ENCODE measurements around the gene MALRD1.
"Not testable (repeated sequence)": the region's sequence is repeated elsewhere in the genome, so short reads cannot be mapped to it uniquely, and the experiment has no call there.

Gene MALRD1

DNA sequence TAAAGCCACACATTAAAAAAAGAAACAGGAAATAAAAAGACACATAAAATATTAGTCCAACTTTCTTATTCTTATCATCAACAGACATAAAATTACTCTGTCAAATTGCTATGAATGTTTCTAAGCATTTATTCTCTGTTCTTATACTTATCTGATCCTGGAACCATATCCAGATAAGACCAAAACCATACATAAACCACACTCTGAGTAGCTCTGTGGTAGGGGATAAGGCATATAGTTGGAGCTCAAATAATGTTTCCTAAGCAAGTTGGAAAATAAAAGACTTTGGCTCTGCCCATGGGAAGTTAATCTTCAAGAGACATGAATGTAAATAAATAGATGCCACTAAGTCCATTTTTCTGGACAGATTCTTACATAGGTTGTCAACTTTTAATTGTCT lies 664.6 kb downstream of the MALRD1 start:
- DNase-seq (ENCODE audit: low spot score): no peak

GRCh38 chr10:19713800-19714525 lies 665.4 kb downstream of the MALRD1 start:
- no peak for DNase-seq (ENCODE audit: low spot score)

DNA sequence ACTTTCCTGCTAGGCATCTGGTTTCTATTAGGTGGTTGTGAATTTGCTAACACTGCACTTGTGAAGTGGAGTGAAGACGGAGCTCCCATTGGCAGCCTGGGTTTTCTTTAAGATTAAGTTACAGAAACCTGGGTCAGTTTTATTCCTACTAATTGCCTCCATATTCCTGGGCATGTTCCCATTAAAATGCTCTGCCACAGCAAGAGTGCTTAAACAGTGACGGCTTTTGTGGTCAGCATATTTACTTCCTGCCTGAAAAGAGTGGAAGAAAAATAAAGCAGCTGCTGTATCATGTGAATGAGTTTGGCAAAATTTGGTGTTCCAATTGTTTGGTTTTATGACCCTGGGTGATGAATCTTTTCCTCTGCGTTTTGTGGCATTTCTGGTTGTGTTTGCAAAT lies 670.7 kb downstream of the MALRD1 start:
- DNase-seq (ENCODE audit: low spot score): no peak

DNA sequence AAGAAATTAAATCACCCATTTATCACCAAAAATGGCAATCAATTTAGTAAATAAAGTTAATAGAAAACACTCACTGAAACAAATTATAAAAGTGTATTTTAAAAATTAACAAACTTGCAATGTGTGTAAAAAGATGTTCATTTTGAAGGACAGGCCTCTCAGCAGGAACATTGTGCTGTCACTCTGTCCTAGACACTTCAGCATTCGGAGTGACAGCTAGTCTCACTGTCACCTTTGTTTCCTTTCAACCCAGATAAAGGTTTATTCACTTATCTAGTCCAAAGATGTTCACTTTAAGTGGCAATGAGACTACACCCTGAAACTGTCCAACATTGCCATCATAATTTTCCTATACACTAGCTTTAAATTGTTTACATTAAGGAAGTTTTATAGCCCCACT lies 675.7 kb downstream of the MALRD1 start:
- no peak for DNase-seq (ENCODE audit: low spot score)

DNA sequence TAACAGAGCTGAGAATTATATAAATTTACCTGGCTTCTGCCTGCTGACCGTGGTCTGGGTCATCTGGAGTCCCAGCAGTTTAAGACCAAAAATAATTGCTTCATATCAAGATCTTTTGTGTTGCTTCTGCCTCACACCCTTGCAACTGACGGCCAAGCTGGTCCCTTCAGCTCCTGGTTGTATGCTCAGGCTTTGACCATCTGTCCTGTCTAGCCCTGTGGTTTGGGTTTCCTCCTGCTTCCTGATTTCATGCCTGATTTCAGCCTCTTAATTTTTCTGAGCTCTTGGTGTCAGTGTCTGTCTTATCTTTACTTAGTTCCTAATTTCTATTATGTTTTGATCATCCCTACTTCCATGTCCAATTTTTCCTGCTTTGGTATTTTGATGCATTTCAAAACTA lies 679.8 kb downstream of the MALRD1 start:
- DNase-seq (ENCODE audit: low spot score): no peak

DNA sequence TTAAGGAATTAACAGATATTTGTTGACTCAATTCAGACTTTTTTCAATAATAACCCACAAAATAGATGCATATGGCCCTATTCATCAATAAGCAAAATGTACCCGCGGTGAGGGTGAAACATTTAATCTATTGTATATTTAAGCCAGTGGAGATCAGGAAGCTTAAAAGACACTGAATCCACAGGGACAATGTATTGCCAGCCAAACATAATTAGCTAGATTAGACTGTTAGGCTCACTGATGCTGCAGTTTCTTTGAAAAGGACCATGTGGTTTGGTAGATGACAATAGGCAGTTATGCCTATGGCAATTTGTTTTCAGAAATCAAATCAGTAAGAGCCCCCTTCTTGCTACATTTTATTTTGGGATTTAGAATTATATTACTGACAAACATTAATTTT lies 680.4 kb downstream of the MALRD1 start:
- DNase-seq (ENCODE audit: low spot score): no peak

- no peak for DNase-seq (ENCODE audit: low spot score)
Measured at GRCh38 chr10:19730167-19730906, 681.7 kb downstream of the MALRD1 start.

GRCh38 chr10:19730907-19731217 lies 682.3 kb downstream of the MALRD1 start:
- DNase-seq (ENCODE audit: low spot score): no peak

GRCh38 chr10:19731560-19731959 lies 683.0 kb downstream of the MALRD1 start:
- DNase-seq (ENCODE audit: low spot score): no peak

DNA sequence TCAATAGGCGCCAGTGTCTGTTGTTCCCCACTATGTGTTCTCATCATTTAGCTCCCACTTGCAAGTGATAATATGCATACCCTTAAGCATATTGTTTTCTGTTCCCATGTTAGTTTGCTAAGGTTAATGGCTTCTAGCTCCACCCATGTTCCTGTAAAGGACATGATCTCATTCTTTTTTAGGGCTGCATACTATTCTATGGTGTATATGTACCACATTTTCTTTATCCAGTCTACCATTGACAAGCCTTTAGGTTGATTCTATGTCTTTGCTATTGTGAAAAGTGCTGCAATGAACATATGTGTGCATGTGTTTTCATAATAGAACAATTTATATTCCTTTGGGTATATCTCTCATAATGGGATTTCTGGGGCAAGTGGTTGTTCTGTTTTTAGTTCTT lies 689.8 kb downstream of the MALRD1 start:
- no peak for DNase-seq (ENCODE audit: low spot score)

- not testable (repeated sequence) for DNase-seq (ENCODE audit: low spot score)
Measured at GRCh38 chr10:19739232-19739631, 690.6 kb downstream of the MALRD1 start.

GRCh38 chr10:19742144-19742543 lies 693.5 kb downstream of the MALRD1 start:
- not testable (repeated sequence) for DNase-seq (ENCODE audit: low spot score)

DNA sequence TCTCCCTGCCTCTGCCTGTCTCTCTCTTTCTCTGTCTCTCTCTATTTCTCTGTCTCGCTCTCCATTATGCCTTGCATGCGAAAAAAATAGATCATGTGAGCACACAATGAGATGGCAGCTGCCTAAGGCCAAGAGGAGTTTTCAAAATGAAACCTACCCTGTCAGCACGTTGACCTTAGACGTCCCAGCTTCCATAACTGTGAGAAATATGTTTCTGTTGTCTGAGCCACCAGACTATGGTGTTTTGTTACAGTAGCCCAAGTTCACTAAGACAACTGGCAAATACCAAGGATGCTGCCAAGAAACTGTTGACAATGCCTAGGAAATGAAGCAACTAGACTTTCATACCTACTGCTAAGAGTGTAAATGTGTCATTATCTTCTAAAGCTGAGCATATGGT lies 697.1 kb downstream of the MALRD1 start:
- no peak for DNase-seq (ENCODE audit: low spot score)

GRCh38 chr10:19749185-19749729 lies 700.7 kb downstream of the MALRD1 start:
- DNase-seq (ENCODE audit: low spot score): no peak

- DNase-seq (ENCODE audit: low spot score): no peak
Measured at GRCh38 chr10:19750972-19751371, 702.4 kb downstream of the MALRD1 start.

DNA sequence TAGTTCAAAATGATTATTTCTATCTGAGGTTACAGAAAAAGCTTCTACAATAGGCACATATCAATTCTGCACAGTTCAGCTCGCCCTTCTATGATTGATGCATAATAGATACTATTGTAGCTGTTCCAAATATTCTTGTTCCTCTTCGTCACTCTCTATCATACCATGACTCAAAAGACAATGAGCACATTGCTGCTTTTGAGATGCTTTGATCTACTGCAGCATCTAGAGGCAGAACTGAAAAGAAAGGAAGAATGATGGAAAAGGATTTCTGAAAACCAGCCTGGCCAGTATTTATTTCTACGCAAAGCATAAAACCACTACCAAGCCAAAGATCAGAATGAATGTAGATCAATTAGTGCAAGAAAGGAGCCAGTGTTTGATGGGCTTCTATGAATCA lies 708.3 kb downstream of the MALRD1 start:
- DNase-seq (ENCODE audit: low spot score): no peak

DNA sequence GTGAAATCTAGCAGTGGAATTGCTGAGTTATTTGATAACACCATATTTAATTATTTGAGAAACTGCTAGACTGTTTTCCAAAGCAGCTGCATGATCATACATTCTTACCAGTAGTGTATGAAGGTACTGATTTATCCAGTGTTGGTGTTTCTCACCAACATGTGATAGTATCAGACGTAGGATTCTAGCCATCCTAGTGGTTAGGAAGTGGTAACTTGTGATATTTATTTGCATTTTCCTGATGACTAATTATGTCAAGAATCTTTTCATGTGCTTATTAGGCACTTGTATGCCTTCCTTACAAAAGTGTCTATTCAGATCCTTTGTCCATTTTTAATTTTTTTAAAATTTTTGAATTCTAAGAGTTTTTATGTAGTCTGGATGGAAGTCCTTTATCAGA lies 713.4 kb downstream of the MALRD1 start:
- no peak for DNase-seq (ENCODE audit: low spot score)

DNA sequence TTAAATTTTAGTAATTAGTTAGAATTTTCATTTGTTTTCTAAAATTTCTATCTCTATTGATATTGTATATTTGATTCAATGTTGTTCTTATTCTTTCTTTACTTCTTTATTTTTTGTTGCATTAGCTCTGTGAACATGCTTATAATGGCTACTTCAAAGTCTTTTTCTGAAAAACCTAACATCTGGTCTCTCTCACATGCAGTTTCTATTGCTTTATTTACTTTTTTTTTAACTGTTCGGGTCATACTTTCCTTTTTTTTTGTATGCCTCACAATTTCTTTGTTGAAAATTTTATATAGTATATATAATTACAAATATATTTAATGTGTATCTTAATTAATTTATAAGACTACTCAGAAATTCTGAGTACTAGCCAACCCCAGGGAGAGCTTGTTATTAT lies 715.5 kb downstream of the MALRD1 start:
- DNase-seq (ENCODE audit: low spot score): no peak

DNA sequence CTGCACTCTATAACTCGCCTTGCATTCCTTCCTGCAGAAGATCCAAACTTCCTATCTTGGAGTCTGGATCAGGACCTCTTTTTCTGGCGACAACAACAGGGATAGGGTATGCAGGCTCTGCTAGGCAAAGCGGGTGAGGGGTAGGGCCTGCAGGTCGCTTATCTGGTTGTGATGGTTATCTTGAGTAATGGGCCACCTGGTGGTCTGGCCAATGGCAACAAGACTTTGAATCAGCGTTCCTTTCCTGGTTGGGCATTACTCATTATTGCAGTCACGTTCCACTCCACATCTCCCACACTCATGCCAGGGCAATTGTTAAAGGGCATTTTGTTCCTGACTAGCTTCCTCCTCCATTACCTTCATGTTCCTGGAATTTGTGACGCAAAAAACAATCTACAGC lies 719.3 kb downstream of the MALRD1 start:
- DNase-seq (ENCODE audit: low spot score): no peak

DNA sequence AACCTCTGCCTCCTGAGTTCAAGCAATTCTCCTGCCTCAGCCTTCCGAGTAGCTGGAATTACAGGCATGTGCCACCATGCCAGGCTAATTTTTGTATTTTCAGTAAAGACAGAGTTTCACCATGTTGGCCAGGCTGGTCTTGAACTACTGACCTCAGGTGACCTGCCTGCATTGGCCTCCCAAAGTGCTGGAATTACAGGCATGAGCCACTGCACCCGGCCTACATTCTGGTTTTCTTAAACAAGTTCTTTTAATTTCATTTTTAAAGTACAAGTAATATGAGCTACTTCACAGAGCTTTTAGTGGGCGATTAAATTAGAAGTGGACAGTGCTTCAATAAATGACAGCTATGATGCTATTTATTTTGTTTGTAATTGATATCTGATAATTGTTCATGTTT lies 721.2 kb downstream of the MALRD1 start:
- DNase-seq (ENCODE audit: low spot score): not testable (repeated sequence)

DNA sequence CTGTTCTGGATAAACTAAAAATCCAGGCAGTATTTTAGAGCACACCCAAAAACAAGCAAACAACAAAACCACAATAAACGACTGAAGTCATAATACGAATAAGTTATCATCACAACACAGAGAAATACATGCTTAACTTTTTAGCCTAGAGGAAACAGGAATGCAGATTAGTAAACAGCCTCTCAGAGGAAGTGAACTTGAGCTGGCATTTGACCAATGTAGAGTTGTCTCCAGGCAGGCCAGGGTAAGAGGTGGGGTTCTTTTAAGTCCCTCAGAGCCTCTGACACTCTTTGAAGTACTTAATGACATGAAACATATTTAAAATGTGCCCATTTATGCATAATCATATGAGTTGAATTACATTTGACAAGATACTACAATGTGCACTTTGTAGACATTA lies 724.4 kb downstream of the MALRD1 start:
- DNase-seq (ENCODE audit: low spot score): no peak

DNA sequence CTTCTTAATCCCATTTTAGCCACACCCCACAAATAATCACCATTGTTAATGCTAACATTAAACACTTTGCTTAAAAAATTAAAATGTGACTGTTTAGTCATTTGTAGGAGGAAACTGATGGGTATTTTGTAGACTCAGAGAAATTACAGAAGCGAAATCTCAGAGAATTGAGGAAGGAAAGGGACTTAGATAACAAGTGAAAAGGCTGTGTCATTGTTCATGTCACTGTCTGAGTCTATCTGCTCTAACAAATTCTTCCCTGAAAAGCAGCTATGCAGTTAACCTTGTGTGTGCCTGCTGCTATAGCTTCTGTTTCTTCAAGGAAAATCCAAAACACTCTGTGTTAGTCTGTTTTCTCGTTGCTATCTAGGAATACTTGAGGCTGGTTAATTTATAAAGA lies 726.7 kb downstream of the MALRD1 start:
- no peak for DNase-seq (ENCODE audit: low spot score)

DNA sequence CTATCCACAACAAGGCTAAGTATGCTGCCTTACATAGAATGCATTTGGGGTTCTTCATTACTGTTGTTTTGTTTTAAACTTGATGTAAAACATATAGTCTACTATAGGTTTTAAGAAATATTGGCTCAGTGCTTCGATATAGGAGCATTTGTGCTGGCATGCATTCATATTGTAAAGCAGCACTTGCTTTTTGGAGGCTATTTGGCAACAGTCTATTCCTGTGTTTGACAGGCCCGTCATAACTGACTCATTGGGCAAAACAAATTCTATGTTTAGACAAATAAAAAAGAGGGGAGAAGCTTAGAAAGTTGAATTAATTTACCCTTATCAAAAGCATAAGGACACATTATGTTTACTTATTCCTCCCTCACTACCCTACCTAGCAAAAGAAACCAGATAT lies 729.2 kb downstream of the MALRD1 start:
- DNase-seq (ENCODE audit: low spot score): no peak

- DNase-seq (ENCODE audit: low spot score): no peak
Measured at GRCh38 chr10:19778996-19779395, 730.4 kb downstream of the MALRD1 start.

Data from hematopoietic multipotent progenitor cell treated with erythropoietin and hydrocortisone succinate and interleukin-3 and kit ligand, for 17 days (in vitro differentiated cells).